Fibroblast of the aortic adventitia (primary cell): ENCODE data around the gene TXNDC11. TPM values are rescaled to one million over a fixed set of nuclear protein-coding genes. Genes with fewer than 3 reads are reported as not detected.

ENCODE experiments used
- DNase-seq: peaks from one replicate; pipeline ENCODE4 v3.0.0-alpha.2; 2010; ENCODE audit warnings: low read depth
- H3K4me3 ChIP-seq: 2 replicates; pipeline ENCODE4 v1.5.1; 2011; ENCODE audit warnings: low read depth, mild to moderate bottlenecking, control low read depth, low read length, moderate library complexity
- CTCF ChIP-seq: IDR thresholded peaks from 2 replicates; pipeline ENCODE4 v1.5.1; 2011; ENCODE audit warnings: mild to moderate bottlenecking, low read length, control low read depth, inconsistent platforms; ENCODE audit not compliant: insufficient read depth
- total RNA-seq: library from RNA; depleted of rRNA; stranded (reverse); fragments of >200 nt; gene quantifications from 2 replicates; pipeline ENCODE4 v1.2.3, GENCODE V29; 2012; ENCODE audit warnings: low replicate concordance

The TXNDC11 gene
- total RNA-seq, 1 donor = 24.0 TPM

DNA sequence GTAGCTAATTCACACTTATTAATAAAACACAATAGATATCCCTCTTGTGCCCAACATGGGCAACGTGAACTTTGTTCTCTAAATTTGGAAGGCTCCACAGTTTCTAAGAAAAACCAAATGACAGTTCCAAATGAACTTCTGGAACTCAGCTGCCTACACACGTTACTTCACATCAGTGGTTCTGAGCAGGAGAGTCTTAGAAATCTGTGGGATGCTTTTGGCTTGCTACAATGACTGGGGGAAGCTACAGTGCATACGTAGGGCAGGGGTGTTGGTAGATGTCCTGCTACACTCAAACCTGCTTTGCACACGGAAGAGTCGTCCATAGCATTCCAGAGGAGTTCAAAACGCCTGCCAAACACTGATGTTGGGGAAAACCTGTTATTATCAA lies 8.0 kb downstream of the TXNDC11 start:
- TF ChIP-seq CTCF = no peak
- no peak for DNase-seq
- no peak overlapping the region for H3K4me3 ChIP-seq

DNA sequence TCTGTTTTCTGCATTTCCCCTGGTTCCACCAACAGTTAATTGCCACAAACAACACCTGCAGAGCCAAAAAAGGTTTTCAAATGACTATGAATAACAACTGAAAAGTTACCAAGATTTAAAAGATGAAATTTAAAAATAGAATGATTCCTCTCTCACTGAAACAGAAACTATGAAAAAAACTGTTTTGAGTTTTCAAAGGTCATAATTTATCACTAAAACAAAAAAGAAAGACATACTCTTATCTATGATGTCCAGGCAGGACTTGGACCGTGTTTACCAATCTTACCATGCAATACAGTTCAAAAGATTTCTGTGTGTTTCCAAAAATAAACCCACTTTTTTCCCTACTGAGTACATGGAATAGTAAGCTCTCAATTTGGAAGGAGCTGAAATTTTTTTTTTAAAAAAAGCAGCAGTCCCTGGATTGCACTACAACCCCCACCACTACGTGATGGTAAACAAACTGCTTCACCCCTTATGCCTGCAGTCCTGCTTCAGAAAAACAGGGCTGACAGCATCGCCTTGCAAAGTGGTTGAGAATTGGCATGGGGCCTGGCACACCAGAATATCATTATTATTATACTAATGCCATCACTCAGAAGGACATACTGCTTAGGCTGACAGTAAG lies 8.5 kb downstream of the TXNDC11 start:
- H3K4me3 ChIP-seq = no peak overlapping the region
- no peak for DNase-seq
- TF ChIP-seq CTCF = no peak

GRCh38 chr16:11731222-11731621 lies 11.4 kb downstream of the TXNDC11 start:
- DNase-seq = no peak
- no peak overlapping the region for H3K4me3 ChIP-seq
- no peak for TF ChIP-seq CTCF

- no peak for TF ChIP-seq CTCF
- no peak overlapping the region for H3K4me3 ChIP-seq
- DNase-seq = no peak
These were observed 12.9 kb downstream of the TXNDC11 start for GRCh38 chr16:11729787-11730186.

- no peak for TF ChIP-seq CTCF
- no peak for DNase-seq
- no peak overlapping the region for H3K4me3 ChIP-seq
These were observed 14.7 kb downstream of the TXNDC11 start for GRCh38 chr16:11727796-11728543.

- H3K4me3 ChIP-seq = no peak overlapping the region
- no peak for DNase-seq
- TF ChIP-seq CTCF = no peak
These were observed 16.6 kb downstream of the TXNDC11 start for GRCh38 chr16:11726008-11726407.
